ENCODE results near the gene TMEM156.

DNA sequence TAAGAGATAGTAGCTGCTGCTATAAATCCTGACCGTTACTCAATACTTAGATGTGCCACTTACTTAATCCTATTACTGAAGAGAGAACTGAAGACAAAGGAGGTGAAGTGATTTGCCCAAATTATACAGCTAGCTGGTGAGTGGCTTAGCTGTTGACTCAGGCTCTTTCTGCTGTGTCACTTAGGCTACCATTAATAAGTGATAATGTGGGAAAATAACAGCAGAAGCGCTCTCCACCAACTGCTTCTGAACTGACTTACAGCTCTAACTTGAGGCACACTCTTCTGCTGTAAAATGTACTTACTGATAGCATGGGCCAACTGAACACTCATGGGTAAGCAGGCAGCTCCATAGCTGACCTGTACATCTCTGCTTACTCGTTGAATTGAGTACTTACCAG lies 22.3 kb upstream of the TMEM156 start:
- TF ChIP-seq, protein P1, sequence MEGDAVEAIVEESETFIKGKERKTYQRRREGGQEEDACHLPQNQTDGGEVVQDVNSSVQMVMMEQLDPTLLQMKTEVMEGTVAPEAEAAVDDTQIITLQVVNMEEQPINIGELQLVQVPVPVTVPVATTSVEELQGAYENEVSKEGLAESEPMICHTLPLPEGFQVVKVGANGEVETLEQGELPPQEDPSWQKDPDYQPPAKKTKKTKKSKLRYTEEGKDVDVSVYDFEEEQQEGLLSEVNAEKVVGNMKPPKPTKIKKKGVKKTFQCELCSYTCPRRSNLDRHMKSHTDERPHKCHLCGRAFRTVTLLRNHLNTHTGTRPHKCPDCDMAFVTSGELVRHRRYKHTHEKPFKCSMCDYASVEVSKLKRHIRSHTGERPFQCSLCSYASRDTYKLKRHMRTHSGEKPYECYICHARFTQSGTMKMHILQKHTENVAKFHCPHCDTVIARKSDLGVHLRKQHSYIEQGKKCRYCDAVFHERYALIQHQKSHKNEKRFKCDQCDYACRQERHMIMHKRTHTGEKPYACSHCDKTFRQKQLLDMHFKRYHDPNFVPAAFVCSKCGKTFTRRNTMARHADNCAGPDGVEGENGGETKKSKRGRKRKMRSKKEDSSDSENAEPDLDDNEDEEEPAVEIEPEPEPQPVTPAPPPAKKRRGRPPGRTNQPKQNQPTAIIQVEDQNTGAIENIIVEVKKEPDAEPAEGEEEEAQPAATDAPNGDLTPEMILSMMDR (IDR thresholded peaks at IDR 0.05): no peak
- no peak for TF ChIP-seq ZFX (IDR thresholded peaks at IDR 0.05; ENCODE audit: borderline replicate concordance)
